Spinal cord (tissue), 10 donors: ENCODE data around the gene TKFC. TPM values are rescaled to one million over a fixed set of nuclear protein-coding genes. Genes with fewer than 3 reads are reported as not detected.

Experiments
- DNase-seq, 6 donors: peaks; one replicate each; pipeline versions ENCODE4 v3.0.0 to v3.0.0-alpha.2; 2013 to 2015; ENCODE audit warnings: low spot score in 6 of 6, low read depth in 4 of 6
- H3K27ac ChIP-seq: one replicate; pipeline ENCODE4 v1.5.1; 2013; ENCODE audit warnings: low read depth, low read length, control low read depth
- H3K27me3 ChIP-seq: one replicate; pipeline ENCODE4 v1.6.1; 2013; ENCODE audit warnings: low read length; ENCODE audit not compliant: control insufficient read depth, insufficient read depth
- H3K36me3 ChIP-seq: one replicate; pipeline ENCODE4 v1.6.1; 2013; ENCODE audit warnings: low read length; ENCODE audit not compliant: control insufficient read depth, insufficient read depth
- H3K4me1 ChIP-seq: one replicate; pipeline ENCODE4 v1.6.1; 2013; ENCODE audit warnings: low read length; ENCODE audit not compliant: control insufficient read depth, insufficient read depth
- H3K4me3 ChIP-seq: one replicate; pipeline ENCODE4 v1.5.1; 2013; ENCODE audit warnings: low read depth, low read length, control low read depth
- H3K9me3 ChIP-seq: one replicate; pipeline ENCODE4 v1.6.1; 2013; ENCODE audit warnings: low read length; ENCODE audit not compliant: control insufficient read depth, insufficient read depth
- WGBS: methylation state at CpG from one replicate; pipeline ENCODE4 v1.1.5; 2013; ENCODE audit warnings: missing lambda C conversion rate; ENCODE audit not compliant: insufficient coverage; 5-methylcytosine and 5-hydroxymethylcytosine counted together
- polyA plus RNA-seq, 2 donors: library from polyadenylated mRNA; unstranded; fragments of 120-200 nt; gene quantifications; one replicate each; pipeline ENCODE4 v1.2.1, GENCODE V29; 2013; ENCODE audit not compliant: insufficient read length in 2 of 2
- total RNA-seq, 2 donors: library from RNA; depleted of rRNA in 1 of 2; stranded (reverse); fragments of 120-200 nt in 1 of 2; fragments of >200 nt in 1 of 2; gene quantifications; one replicate each; pipeline versions ENCODE4 v1.2.3 to v1.2.4, GENCODE V29; 2013 to 2014
- donor health status: healthy.

Gene TKFC
- total and polyA plus RNA-seq, 4 donors, result 14.9 to 37.7 (median 28.8) TPM

GRCh38 chr11:61333550-61334433, 764 bp downstream of the TKFC start:
- H3K27ac ChIP-seq, result peak overlapping the region; percentile 92
- peak overlapping the region; percentile 90 for H3K4me3 ChIP-seq
- peaks cover 29% of the 10 kb centered on the region for H3K4me1 ChIP-seq
- 7% methylated on average over 11 of the region's 19 CpGs for WGBS
- H3K9me3 ChIP-seq, result no peaks in the 10 kb centered on the region
- H3K36me3 ChIP-seq, result peaks cover 11% of the 10 kb centered on the region
- no peak for DNase-seq
- H3K27me3 ChIP-seq, result no peaks in the 10 kb centered on the region

DNA sequence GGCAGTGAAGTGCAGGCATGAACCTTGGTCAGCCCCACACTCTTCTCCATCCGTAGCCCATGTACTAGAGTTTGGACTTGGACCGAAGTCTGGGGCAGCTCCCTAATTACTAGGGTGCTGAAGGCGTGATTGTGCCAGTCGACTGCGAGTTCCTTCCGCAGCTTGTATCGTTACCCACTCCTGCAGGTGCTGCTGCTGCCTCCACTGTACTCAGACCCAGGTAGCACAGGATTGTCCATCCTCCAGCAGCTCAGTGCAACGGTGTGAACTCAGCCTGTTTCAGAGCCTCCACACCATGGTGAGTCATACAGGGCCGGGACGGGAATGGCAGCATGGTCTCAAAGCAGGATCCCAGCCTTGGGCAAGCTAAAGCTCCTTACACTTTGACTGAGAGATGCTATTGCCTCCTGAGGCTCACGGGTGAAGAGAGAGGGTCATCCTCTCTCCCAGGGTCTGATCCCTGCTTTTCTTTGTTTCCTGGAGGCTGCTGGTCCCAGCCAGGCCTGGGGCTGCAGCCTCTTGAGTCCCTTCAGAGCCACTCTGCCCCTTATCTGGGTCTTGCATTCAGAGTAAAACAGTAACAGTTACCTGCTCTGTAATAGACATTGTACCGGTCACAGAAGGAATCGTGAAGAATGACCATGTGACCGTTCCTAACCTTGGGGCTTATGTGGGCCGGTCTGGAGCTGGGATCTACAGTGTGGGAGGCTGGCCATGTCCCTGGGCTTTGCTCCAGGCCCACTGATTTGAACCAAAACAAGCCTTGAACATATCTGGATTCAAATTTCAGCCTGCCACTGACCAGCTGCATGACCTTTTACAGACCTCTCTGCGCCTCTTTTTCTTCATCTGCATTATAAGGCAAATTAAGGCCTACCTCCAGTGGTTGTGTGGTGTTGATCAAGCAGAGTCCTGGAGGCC, 1.7 kb downstream of the TKFC start:
- Histone ChIP-seq H3K4me1 (peaks cover 29% of the 10 kb centered on the region), H3K9me3 (no peaks in the 10 kb centered on the region), H3K27me3 (no peaks in the 10 kb centered on the region), H3K36me3 (peaks cover 14% of the 10 kb centered on the region), H3K4me3 (no peak overlapping the region), H3K27ac (no peak overlapping the region)
- DNase-seq, result no peak
- 94% methylated on average over 15 of the region's 16 CpGs for WGBS

- no peak overlapping the region for H3K27ac ChIP-seq
- DNase-seq, result no peak
- H3K36me3 ChIP-seq, result peaks cover 14% of the 10 kb centered on the region
- peaks cover 29% of the 10 kb centered on the region for H3K4me1 ChIP-seq
- no peaks in the 10 kb centered on the region for H3K9me3 ChIP-seq
- no peak overlapping the region for H3K4me3 ChIP-seq
- WGBS, result no CpG with 5 or more reads among the region's 1 CpG
- H3K27me3 ChIP-seq, result no peaks in the 10 kb centered on the region
Measured at GRCh38 chr11:61335355-61335710, 2.3 kb downstream of the TKFC start.

DNA sequence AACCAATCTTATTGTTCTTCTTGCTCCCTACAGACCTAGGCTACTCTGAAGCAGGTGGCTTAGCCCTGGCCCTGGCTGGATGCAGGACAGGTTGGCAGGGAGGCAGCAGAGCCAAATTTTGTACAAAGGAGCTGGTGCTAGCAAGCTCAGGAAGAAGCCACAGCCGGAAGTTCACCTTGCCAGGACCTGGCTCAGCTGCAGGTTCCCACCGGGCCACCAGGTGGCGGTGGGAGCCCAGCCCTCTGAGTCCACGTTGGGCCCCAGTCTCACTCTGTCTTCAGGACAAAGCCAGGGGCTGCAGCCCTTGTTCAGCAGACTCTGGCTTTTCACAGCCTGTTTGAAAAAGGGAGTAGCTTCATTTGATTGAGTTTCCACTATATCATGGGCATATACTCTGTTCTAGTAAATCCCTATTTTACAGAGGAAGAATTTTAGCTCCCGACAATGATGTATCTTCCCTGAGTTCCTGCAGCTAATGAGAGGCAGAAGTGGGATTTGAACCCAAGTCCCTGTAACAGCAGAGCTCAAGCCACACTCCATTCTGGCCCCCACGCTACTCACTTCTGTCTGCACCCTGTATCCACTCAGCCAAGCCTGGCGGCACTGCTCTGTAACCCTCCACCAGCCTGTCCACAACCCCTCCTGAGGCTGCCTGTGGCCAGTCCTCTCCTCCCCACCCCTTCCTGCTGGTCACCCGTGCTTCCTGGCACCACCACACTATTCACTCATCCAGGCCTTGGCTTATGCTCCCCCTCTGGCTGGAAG, 3.3 kb downstream of the TKFC start:
- Histone ChIP-seq H3K9me3 (no peaks in the 10 kb centered on the region), H3K4me3 (no peak overlapping the region), H3K27ac (no peak overlapping the region), H3K27me3 (no peaks in the 10 kb centered on the region), H3K4me1 (peaks cover 24% of the 10 kb centered on the region), H3K36me3 (peaks cover 18% of the 10 kb centered on the region)
- WGBS, result 24% methylated on average over 7 of the region's 8 CpGs
- peak; percentile 50 to 94 (median 61) for DNase-seq

- no peak for DNase-seq
- Histone ChIP-seq H3K36me3 (peaks cover 29% of the 10 kb centered on the region), H3K27me3 (no peaks in the 10 kb centered on the region), H3K27ac (no peak overlapping the region), H3K4me3 (no peak overlapping the region), H3K9me3 (no peaks in the 10 kb centered on the region), H3K4me1 (peaks cover 21% of the 10 kb centered on the region)
- WGBS, result 92% methylated on average over 15 of the region's 15 CpGs
Measured at GRCh38 chr11:61337706-61338470, 4.9 kb downstream of the TKFC start.

DNA sequence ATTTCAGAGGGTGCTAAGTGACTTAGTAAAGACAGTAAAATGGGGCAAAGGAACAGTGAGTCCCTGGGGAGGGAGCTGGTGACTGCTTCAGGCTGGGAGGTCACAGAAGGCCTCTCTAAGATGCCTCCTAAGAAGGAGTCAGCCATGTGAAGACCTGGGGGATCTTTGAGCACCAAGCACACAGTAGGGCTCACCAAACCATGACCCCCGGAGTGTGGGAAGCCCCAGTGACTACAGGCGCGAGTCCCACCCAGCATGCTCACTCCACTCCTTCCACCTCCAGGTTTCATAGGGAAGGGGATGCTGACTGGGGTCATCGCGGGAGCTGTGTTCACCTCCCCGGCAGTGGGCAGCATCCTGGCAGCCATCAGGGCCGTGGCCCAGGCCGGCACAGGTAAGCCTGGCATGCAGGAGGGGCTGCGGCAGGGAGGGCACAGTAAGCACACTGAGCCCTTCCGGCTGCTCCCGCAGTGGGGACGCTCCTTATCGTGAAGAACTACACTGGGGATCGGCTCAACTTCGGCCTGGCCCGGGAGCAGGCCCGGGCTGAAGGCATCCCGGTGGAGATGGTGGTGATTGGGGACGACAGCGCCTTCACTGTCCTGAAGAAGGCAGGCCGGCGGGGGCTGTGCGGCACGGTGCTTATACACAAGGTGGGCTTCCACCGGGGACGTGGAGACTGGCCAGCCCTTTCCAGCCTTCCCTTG, 5.9 kb downstream of the TKFC start:
- no peak overlapping the region for H3K27ac ChIP-seq
- H3K4me3 ChIP-seq, result no peak overlapping the region
- H3K27me3 ChIP-seq, result no peaks in the 10 kb centered on the region
- H3K36me3 ChIP-seq, result peaks cover 38% of the 10 kb centered on the region
- H3K9me3 ChIP-seq, result no peaks in the 10 kb centered on the region
- no peak for DNase-seq
- WGBS, result 95% methylated on average over 23 of the region's 26 CpGs
- peaks cover 14% of the 10 kb centered on the region for H3K4me1 ChIP-seq

DNA sequence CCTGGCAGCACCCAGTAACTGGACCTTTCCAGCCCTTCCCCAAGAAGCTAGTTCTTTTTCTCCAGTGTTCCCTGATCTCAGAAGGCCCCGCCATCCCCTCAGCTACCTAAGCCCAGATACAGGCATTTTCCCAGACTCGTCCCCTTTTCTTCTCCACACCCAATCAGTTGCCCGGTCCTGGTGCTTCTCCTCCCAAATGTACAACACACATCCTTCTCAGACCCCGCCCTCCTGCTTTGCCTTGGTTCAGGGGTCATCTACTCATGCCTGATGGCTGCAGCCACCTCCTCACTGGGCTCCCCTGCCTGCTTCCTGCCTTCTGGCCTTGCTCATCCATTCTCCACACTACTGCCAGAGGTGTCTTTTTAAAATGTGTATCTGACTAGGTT, 6.5 kb downstream of the TKFC start:
- Histone ChIP-seq H3K27ac (no peak overlapping the region), H3K4me1 (peaks cover 11% of the 10 kb centered on the region), H3K4me3 (no peak overlapping the region), H3K9me3 (no peaks in the 10 kb centered on the region), H3K27me3 (no peaks in the 10 kb centered on the region), H3K36me3 (peaks cover 40% of the 10 kb centered on the region)
- no peak for DNase-seq
- WGBS, result 89% methylated on average over 4 of the region's 4 CpGs

DNA sequence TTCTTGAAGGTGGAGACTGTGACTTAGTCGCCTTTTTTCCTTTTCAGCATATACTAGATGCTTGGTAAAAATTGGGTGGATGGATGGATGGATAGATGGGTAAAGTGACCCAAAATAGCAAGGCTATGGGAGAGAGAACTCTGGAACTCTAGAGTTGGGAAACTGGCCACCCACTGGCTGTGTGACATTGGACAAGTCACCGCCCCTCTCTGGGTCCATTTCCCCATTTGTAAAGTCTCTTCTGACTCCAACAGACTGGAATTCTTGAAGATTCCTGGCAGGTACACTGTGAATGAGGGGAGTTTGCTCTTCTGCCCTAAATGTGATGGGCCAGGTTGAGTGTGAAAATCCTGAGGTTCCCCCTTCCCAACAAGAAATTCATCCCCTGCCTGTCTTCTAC, 8.0 kb downstream of the TKFC start:
- peaks cover 51% of the 10 kb centered on the region for H3K36me3 ChIP-seq
- H3K27me3 ChIP-seq, result no peaks in the 10 kb centered on the region
- H3K4me3 ChIP-seq, result no peak overlapping the region
- peaks cover 18% of the 10 kb centered on the region for H3K4me1 ChIP-seq
- WGBS, result no CpG with 5 or more reads among the region's 2 CpGs
- no peak for DNase-seq
- no peaks in the 10 kb centered on the region for H3K9me3 ChIP-seq
- no peak overlapping the region for H3K27ac ChIP-seq
